ENCODE data around the gene NEDD4. TPM values are rescaled to one million over a fixed set of nuclear protein-coding genes. Genes with fewer than 3 reads are reported as not detected.

NEDD4 gene
- polyA plus RNA-seq, 3 donors: 1.2 to 3.8 (median 1.3) TPM

- no peak for DNase-seq
- Histone ChIP-seq H4K20me1 (ENCODE audit: insufficient read depth, low read length) (no peaks in the 10 kb centered on the region), H3K27ac (ENCODE audit: low read depth in 1 of 2, low read length in 2 of 2) (no peak overlapping the region), H3K4me1 (ENCODE audit: control insufficient read depth in 1 of 2, insufficient read depth in 2 of 2, low read length in 2 of 2) (no peaks in the 10 kb centered on the region), H3K9ac (ENCODE audit: insufficient read depth, low read length, poor library complexity, severe bottlenecking) (no peak overlapping the region), H3K36me3 (replicated peaks in 1 of 2; ENCODE audit: control insufficient read depth in 1 of 2, insufficient read depth in 2 of 2, low read length in 2 of 2) (no peaks in the 10 kb centered on the region), H3K9me3 (replicated peaks in 1 of 2; ENCODE audit: control insufficient read depth in 1 of 2, insufficient read depth in 1 of 2, low read length in 2 of 2) (no peaks in the 10 kb centered on the region), H3K4me2 (replicated peaks; ENCODE audit: extremely low read depth, low read length, poor library complexity, severe bottlenecking) (no peak overlapping the region), H3K79me2 (ENCODE audit: insufficient read depth, low read length) (no peaks in the 10 kb centered on the region), H3K27me3 (ENCODE audit: control insufficient read depth in 2 of 2, insufficient read depth in 2 of 2, low read length in 2 of 2) (no peaks in the 10 kb centered on the region), H3K4me3 (replicated peaks in 1 of 3; ENCODE audit: low read depth in 2 of 3, low read length in 3 of 3) (no peak overlapping the region), H2AFZ (ENCODE audit: insufficient read depth, low read depth, low read length, poor library complexity, severe bottlenecking) (no peak overlapping the region)
- Mint-ChIP-seq H3K27me3 (ENCODE audit: low read depth in 3 of 3) (peaks cover 0 to 5% (median 0%) of the 10 kb centered on the region in 3 donors), H3K36me3 (no peaks in the 10 kb centered on the region), H3K9me3 (peaks cover 0 to 3% (median 0%) of the 10 kb centered on the region in 7 donors), H3K4me1 (peaks cover 6% of the 10 kb centered on the region), H3K27ac (no peak overlapping the region), H3K4me3 (no peak overlapping the region)
- TF ChIP-seq CTCF (IDR thresholded peaks at IDR 0.05): no peak
- no CpG with 5 or more reads among the region's 4 CpGs for WGBS (ENCODE audit: insufficient coverage)
- intact Hi-C loops (cut with micrococcal nuclease): no loop called here
Observed at GRCh38 chr15:56038707-56039106, 45.3 kb upstream of the NEDD4 start.

GRCh38 chr15:56038015-56038414, 44.6 kb upstream of the NEDD4 start:
- H2AFZ ChIP-seq (ENCODE audit: insufficient read depth, low read depth, low read length, poor library complexity, severe bottlenecking): no peak overlapping the region
- H3K4me3 Mint-ChIP-seq: no peak overlapping the region
- peak in 2 of 3 donors; percentile 1 to 48 for DNase-seq

More at GRCh38 chr15:56038015-56038414, 44.6 kb upstream of the NEDD4 start:
- Mint-ChIP-seq H3K4me1 (peaks cover 6% of the 10 kb centered on the region), H3K27me3 (ENCODE audit: low read depth in 3 of 3) (peaks cover 0 to 5% (median 0%) of the 10 kb centered on the region in 3 donors), H3K36me3 (no peaks in the 10 kb centered on the region), H3K27ac (no peak overlapping the region), H3K9me3 (peaks cover 0 to 3% (median 0%) of the 10 kb centered on the region in 7 donors)
- H3K36me3 ChIP-seq (replicated peaks in 1 of 2; ENCODE audit: control insufficient read depth in 1 of 2, insufficient read depth in 2 of 2, low read length in 2 of 2): no peaks in the 10 kb centered on the region
- H3K27ac ChIP-seq (ENCODE audit: low read depth in 1 of 2, low read length in 2 of 2): no peak overlapping the region
- intact Hi-C loops (cut with micrococcal nuclease): no loop called here
- H3K27me3 ChIP-seq (ENCODE audit: control insufficient read depth in 2 of 2, insufficient read depth in 2 of 2, low read length in 2 of 2): no peaks in the 10 kb centered on the region
- H4K20me1 ChIP-seq (ENCODE audit: insufficient read depth, low read length): no peaks in the 10 kb centered on the region
- H3K4me3 ChIP-seq (replicated peaks in 1 of 3; ENCODE audit: low read depth in 2 of 3, low read length in 3 of 3): no peak overlapping the region
- no peak overlapping the region for H3K9ac ChIP-seq (ENCODE audit: insufficient read depth, low read length, poor library complexity, severe bottlenecking)
- no peaks in the 10 kb centered on the region for H3K79me2 ChIP-seq (ENCODE audit: insufficient read depth, low read length)
- no peaks in the 10 kb centered on the region for H3K9me3 ChIP-seq (replicated peaks in 1 of 2; ENCODE audit: control insufficient read depth in 1 of 2, insufficient read depth in 1 of 2, low read length in 2 of 2)
- H3K4me2 ChIP-seq (replicated peaks; ENCODE audit: extremely low read depth, low read length, poor library complexity, severe bottlenecking): no peak overlapping the region
- WGBS (ENCODE audit: insufficient coverage): 24% methylated on average over 2 of the region's 3 CpGs
- no peak for TF ChIP-seq CTCF (IDR thresholded peaks at IDR 0.05)
- H3K4me1 ChIP-seq (ENCODE audit: control insufficient read depth in 1 of 2, insufficient read depth in 2 of 2, low read length in 2 of 2): no peaks in the 10 kb centered on the region
